K562 (cell line): ENCODE measurements around the gene TRIM25. TPM values are rescaled to one million over a fixed set of nuclear protein-coding genes. Genes with fewer than 3 reads are reported as not detected.

Experiments
- ATAC-seq: fragments of 200-7000 bp; cut with Tn5 transposase; 3 replicates; pipeline ENCODE4 v1.9.1; 2020; ENCODE audit warnings: moderate library complexity
- BruUV-seq: library from RNA; stranded (reverse); fragments of 400-500 nt; replicated peaks from 2 replicates; lab custom pipeline; 2021; lab: Mats Ljungman, UMichigan
- CTCF ChIA-PET: fragments of 300-600 bp; formaldehyde crosslinking; extraction: SDS; loops from one replicate; lab custom pipeline; 2021; ENCODE audit warnings: low intra/inter-chr PET ratio; lab: Yijun Ruan, JAX
- POLR2A ChIA-PET: fragments of 300-600, 350-650 bp; sonication (Branson Sonifier 250); formaldehyde crosslinking; extraction: SDS; loops from one replicate; lab custom pipeline; 2021; ENCODE audit warnings: antibody characterized with exemption, inconsistent platforms; lab: Yijun Ruan, JAX
- DNase-seq, 4 experiments: peaks; one replicate each; pipeline versions ENCODE4 v3.0.0 to v3.0.0-alpha.2; 2011 to 2018; ENCODE audit warnings: low spot score in 3 of 4, mixed read lengths in 3 of 4; ENCODE audit errors: extremely low read depth in 1 of 4
- FAIRE-seq: peaks from 2 replicates; lab custom pipeline; 2011; peaks lifted over from hg19 to GRCh38; lab: Jason Lieb, UNC
- H2AFZ ChIP-seq: 2 replicates; pipeline ENCODE4 v1.6.0; 2011; ENCODE audit warnings: low read depth, low read length, control low read depth, inconsistent platforms
- H3K27ac ChIP-seq: fragments of 200-600 bp; 3 replicates; pipeline ENCODE4 v1.8.0; 2011; ENCODE audit warnings: low read depth, mild to moderate bottlenecking, control low read depth, inconsistent platforms, low read length, moderate library complexity, mixed read lengths; ENCODE audit errors: extremely low read depth
- H3K27me3 ChIP-seq, 2 experiments: fragments of 300-600 bp in 1 of 2; 2 replicates in 1 of 2; 3 replicates in 1 of 2; pipeline versions ENCODE4 v1.6.0 to v1.8.0; 2011; ENCODE audit warnings: inconsistent platforms in 2 of 2, low read length in 2 of 2, mild to moderate bottlenecking in 1 of 2, mixed read lengths in 1 of 2, moderate library complexity in 1 of 2; ENCODE audit not compliant: control insufficient read depth in 2 of 2, insufficient read depth in 2 of 2
- H3K36me3 ChIP-seq: fragments of 300-600 bp; 3 replicates; pipeline ENCODE4 v1.8.0; 2011; ENCODE audit warnings: mild to moderate bottlenecking, low read length, inconsistent platforms; ENCODE audit not compliant: control insufficient read depth, insufficient read depth
- H3K4me1 ChIP-seq, 2 experiments: fragments of 200-600 bp in 1 of 2; replicated peaks in 1 of 2; 2 replicates in 1 of 2; 3 replicates in 1 of 2; pipeline versions ENCODE4 v1.5.1 to v1.8.0; 2011; ENCODE audit warnings: inconsistent platforms in 2 of 2, low read length in 2 of 2, mild to moderate bottlenecking in 1 of 2, mixed read lengths in 1 of 2, moderate library complexity in 1 of 2; ENCODE audit not compliant: control insufficient read depth in 2 of 2, insufficient read depth in 2 of 2
- H3K4me2 ChIP-seq: 2 replicates; pipeline ENCODE4 v1.6.1; 2011; ENCODE audit warnings: low read length, control low read depth, inconsistent platforms, mixed read lengths; ENCODE audit not compliant: insufficient read depth
- H3K4me3 ChIP-seq: fragments of 200-600 bp; sonication (generic), shearing (Covaris generic); 2 replicates; pipeline ENCODE4 v1.5.1; 2016; ENCODE audit warnings: control low read depth, inconsistent platforms
- H3K79me2 ChIP-seq: fragments of 200-600 bp; 3 replicates; pipeline ENCODE4 v1.8.0; 2011; ENCODE audit warnings: low read length, inconsistent platforms; ENCODE audit not compliant: control insufficient read depth, insufficient read depth
- H3K9ac ChIP-seq, 2 experiments: 2 replicates each; pipeline versions ENCODE4 v1.6.0 to v1.6.1; 2011; ENCODE audit warnings: low read depth in 2 of 2, low read length in 2 of 2, control low read depth in 1 of 2, inconsistent platforms in 1 of 2, mild to moderate bottlenecking in 1 of 2, mixed read lengths in 1 of 2; ENCODE audit not compliant: insufficient read depth in 1 of 2
- H3K9me1 ChIP-seq: one replicate; pipeline ENCODE4 v1.6.0; 2011; ENCODE audit warnings: inconsistent platforms, mild to moderate bottlenecking, low read length, moderate library complexity; ENCODE audit not compliant: control insufficient read depth, insufficient read depth
- H3K9me3 ChIP-seq: replicated peaks from 2 replicates; pipeline ENCODE4 v1.5.1; 2011; ENCODE audit warnings: low read depth, low read length, inconsistent platforms; ENCODE audit not compliant: control insufficient read depth, insufficient read depth
- H4K20me1 ChIP-seq: replicated peaks from 2 replicates; pipeline ENCODE4 v1.6.1; 2011; ENCODE audit warnings: low read length, inconsistent platforms, mixed read lengths; ENCODE audit not compliant: control insufficient read depth, insufficient read depth
- HDAC1 ChIP-seq, 2 experiments: fragments of 450-650 bp; IDR thresholded peaks; 2 replicates each; pipeline ENCODE4 v1.6.1; 2016 to 2017; ENCODE audit warnings: inconsistent platforms in 1 of 2, mild to moderate bottlenecking in 1 of 2, moderate library complexity in 1 of 2
- HINFP ChIP-seq: fragments of 450-650 bp; conservative IDR thresholded peaks from 2 replicates; pipeline ENCODE4 v1.6.1; 2016; ENCODE audit warnings: missing genetic modification characterization, low read depth, mild to moderate bottlenecking, control low read depth, missing compliant biosample characterization
- MNT ChIP-seq, 2 experiments: fragments of 450-650 bp; conservative IDR thresholded peaks; 2 replicates each; pipeline ENCODE4 v1.6.1; 2017; ENCODE audit warnings: mild to moderate bottlenecking in 2 of 2, moderate library complexity in 2 of 2
- NFE2 ChIP-seq: IDR thresholded peaks from 2 replicates; pipeline ENCODE4 v1.6.1; 2014; ENCODE audit warnings: antibody characterized with exemption, low read depth
- NR4A1 ChIP-seq, 2 experiments: fragments of 250-450 bp in 1 of 2; fragments of 450-650 bp in 1 of 2; sonication (Bioruptor Pico) in 1 of 2; IDR thresholded peaks; 2 replicates each; pipeline versions ENCODE4 v1.4.0 to v1.6.1; 2016 to 2020; ENCODE audit warnings: mild to moderate bottlenecking in 2 of 2, missing compliant biosample characterization in 1 of 2, missing genetic modification characterization in 1 of 2, moderate library complexity in 1 of 2
- PKNOX1 ChIP-seq: fragments of 450-650 bp; IDR thresholded peaks from 2 replicates; pipeline ENCODE4 v1.6.1; 2016
- RBFOX2 ChIP-seq: fragments of 200-400 bp; formaldehyde crosslinking; IDR thresholded peaks from 2 replicates; pipeline ENCODE4 v1.6.1; 2017; ENCODE audit warnings: low read depth, mild to moderate bottlenecking, low read length, moderate library complexity
- STAT5A ChIP-seq: IDR thresholded peaks from 2 replicates; pipeline ENCODE4 v1.6.1; 2012; ENCODE audit warnings: low read length, inconsistent platforms, borderline replicate concordance
- WGBS: fragments of 100-300 bp; shearing (Covaris generic); methylation state at CpG from one replicate; pipeline ENCODE4 v1.1.6; 2016; ENCODE audit warnings: low coverage, mixed read lengths; ENCODE audit not compliant: insufficient coverage; ENCODE audit errors: missing lambda C conversion rate; 5-methylcytosine and 5-hydroxymethylcytosine counted together
- in situ Hi-C: fragments of 300-500 bp; cut with MboI; formaldehyde crosslinking; loops from 4 replicates; pipeline ENCODE4 v1.15.0; 2018; ENCODE audit warnings: inconsistent platforms, mixed read lengths
- intact Hi-C: fragments of 100-400 bp; cut with micrococcal nuclease; formaldehyde crosslinking; loops from 2 replicates; pipeline ENCODE4 v1.14.2; 2022
- polyA plus RNA-seq, 8 experiments: library from polyadenylated mRNA; depleted of rRNA in 4 of 8; stranded (reverse) in 5 of 8; unstranded in 3 of 8; fragments of >200 nt; fragmentation: Nextera tagmentation in 2 of 8; fragmentation: Illumina TruSeq in 1 of 8; extraction: Ambion mirVana in 2 of 8; extraction: Trizol in 1 of 8; gene quantifications; 2 replicates each; pipeline versions ENCODE4 v1.2.1 to v1.2.3, GENCODE V29; 2011 to 2014; ENCODE audit warnings: inconsistent platforms in 1 of 8, missing spikeins in 1 of 8
- total RNA-seq, 7 experiments: library from RNA; depleted of rRNA in 6 of 7; stranded (reverse); fragments of >200 nt in 6 of 7; fragmentation: Illumina TruSeq in 2 of 7; extraction: Trizol in 2 of 7; gene quantifications; 2 replicates each; pipeline versions ENCODE4 v1.2.1 to v1.2.3, GENCODE V29; 2011 to 2021; ENCODE audit warnings: low replicate concordance in 1 of 7
- TF ChIP-seq, protein P1 (sequence below), 2 experiments: IDR thresholded peaks in 1 of 2; conservative IDR thresholded peaks in 1 of 2; 2 replicates each; pipeline ENCODE4 v1.6.1; 2016; ENCODE audit warnings: low read depth in 2 of 2, mild to moderate bottlenecking in 1 of 2, missing compliant biosample characterization in 1 of 2, missing genetic modification characterization in 1 of 2, moderate library complexity in 1 of 2

The TRIM25 gene
- total and polyA plus RNA-seq, 9 of the 15 experiments (the other 6 are each of a cell fraction or from before 2014, with no cell fraction given), result 5.9 to 49.5 (median 24.5) TPM

DNA sequence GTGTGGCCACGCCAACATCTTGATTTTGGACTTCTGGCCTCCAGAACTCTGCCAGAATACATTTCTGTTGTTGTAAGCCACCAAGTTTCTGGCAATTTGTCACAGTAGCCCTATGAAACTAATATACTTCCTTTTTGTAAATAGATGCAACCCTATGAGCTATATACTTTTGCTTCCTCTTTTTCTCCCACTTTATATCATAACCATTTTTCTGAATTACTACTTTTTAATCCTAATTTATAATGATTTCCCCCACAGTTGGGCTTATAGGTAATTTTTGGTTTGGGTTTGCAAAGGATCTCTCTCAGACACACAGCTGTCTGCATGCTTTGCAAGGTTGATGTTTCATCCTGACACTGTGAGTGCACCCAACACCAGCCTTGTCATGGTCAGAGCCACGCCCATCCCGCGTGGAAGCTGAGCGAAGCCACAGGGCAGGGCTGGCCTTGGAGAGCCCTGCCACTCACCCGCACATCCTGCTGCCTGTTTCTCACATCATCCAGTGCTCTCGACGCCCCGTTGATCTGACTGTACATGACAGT lies 5.8 kb downstream of the TRIM25 start:
- Histone ChIP-seq H2AFZ (no peak overlapping the region), H4K20me1 (0 out of 2 replicates have a peak, but pooled peaks cover 4% of the 10 kb centered on the region), H3K4me2 (no peak overlapping the region), H3K9ac (peak overlapping the region in 1 of 2 experiments; percentile 73; a peak in 1 of 4 replicates), H3K79me2 (peaks cover 40% of the 10 kb centered on the region), H3K9me3 (no peaks in the 10 kb centered on the region), H3K36me3 (peaks cover 71% of the 10 kb centered on the region), H3K9me1 (peaks cover 4% of the 10 kb centered on the region), H3K4me1 (peaks cover 33 to 37% of the 10 kb centered on the region in 2 experiments), H3K27ac (no peak overlapping the region), H3K27me3 (no peaks in the 10 kb centered on the region), H3K4me3 (no peak overlapping the region)
- in situ Hi-C loops, result no loop called here
- ChIA-PET CTCF (no interaction called here), POLR2A (interaction anchor here (0.8 to 2.8 kb wide), 3 partner anchors 9 to 18 kb away, joined by 3 to 12 read pairs (median 4); no protein-coding TSS in a partner anchor)
- intact Hi-C loops, result no loop called here
- DNase-seq, result peak in 2 of 4 experiments; percentile 29 to 56
- no peak for TF ChIP-seq STAT5A
- TF ChIP-seq NR4A1 (CRISPR knock-in tag; IDR thresholded peaks at IDR 0.05), result 0 out of 2 replicates have a peak, but pooled peaks have one; percentile 58
- no peak for TF ChIP-seq NR4A1 (tag; IDR thresholded peaks at IDR 0.05)
- TF ChIP-seq, protein P1, sequence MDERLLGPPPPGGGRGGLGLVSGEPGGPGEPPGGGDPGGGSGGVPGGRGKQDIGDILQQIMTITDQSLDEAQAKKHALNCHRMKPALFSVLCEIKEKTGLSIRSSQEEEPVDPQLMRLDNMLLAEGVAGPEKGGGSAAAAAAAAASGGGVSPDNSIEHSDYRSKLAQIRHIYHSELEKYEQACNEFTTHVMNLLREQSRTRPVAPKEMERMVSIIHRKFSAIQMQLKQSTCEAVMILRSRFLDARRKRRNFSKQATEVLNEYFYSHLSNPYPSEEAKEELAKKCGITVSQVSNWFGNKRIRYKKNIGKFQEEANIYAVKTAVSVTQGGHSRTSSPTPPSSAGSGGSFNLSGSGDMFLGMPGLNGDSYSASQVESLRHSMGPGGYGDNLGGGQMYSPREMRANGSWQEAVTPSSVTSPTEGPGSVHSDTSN (CRISPR knock-in tag; IDR thresholded peaks at IDR 0.05; ENCODE audit: low read depth), result no peak
- TF ChIP-seq, protein P1 (tag; conservative IDR thresholded peaks at IDR 0.05; ENCODE audit: low read depth), result 0 out of 2 replicates have a peak, but pooled peaks have one; percentile 21
- 0 out of 4 replicates have a peak, but pooled peaks of 1 of the 2 experiments have one; percentile 11 for TF ChIP-seq HDAC1 (IDR thresholded peaks at IDR 0.05)
- no peak for TF ChIP-seq HINFP (tag)
- TF ChIP-seq PKNOX1, result peak; percentile 59
- peak; percentile 14; the same call in 1 of the 2 replicates for TF ChIP-seq NFE2
- TF ChIP-seq MNT (conservative IDR thresholded peaks at IDR 0.05), result peak in 1 of 2 experiments; percentile 36; a peak in 1 of 4 replicates
- TF ChIP-seq RBFOX2, result 0 out of 2 replicates have a peak, but pooled peaks have one; percentile 43
- no peak for ATAC-seq
- BruUV-seq, result no TSS peak
- FAIRE-seq, result no peak
- 60% methylated on average over 9 of the region's 9 CpGs for WGBS
